A549 (cell line): ENCODE data around the gene TUT7.

Experiments used
- EHMT2 ChIP-seq: fragments of 200-600 bp; sonication (generic); IDR thresholded peaks from 2 replicates; pipeline ENCODE4 v1.6.1; 2016; ENCODE audit warnings: antibody characterized with exemption, low read depth, mild to moderate bottlenecking, moderate library complexity
- FOSL2 ChIP-seq, 2 experiments: fragments of 450-650 bp in 1 of 2; fragments of >200 bp in 1 of 2; sonication (Bioruptor Twin) in 1 of 2; formaldehyde crosslinking; IDR thresholded peaks; 2 replicates each; pipeline versions ENCODE4 v1.5.0 to v1.6.1; 2016 to 2020; ENCODE audit warnings: mild to moderate bottlenecking in 1 of 2, moderate library complexity in 1 of 2
- JUN ChIP-seq, 2 experiments: fragments of >200 bp; sonication (Bioruptor Twin); formaldehyde crosslinking; IDR thresholded peaks; 2 replicates in 1 of 2; 3 replicates in 1 of 2; pipeline ENCODE4 v1.6.1; 2016 to 2017
- MAFK ChIP-seq: fragments of 450-650 bp; IDR thresholded peaks from 2 replicates; pipeline ENCODE4 v1.6.1; 2014; ENCODE audit not compliant: partially characterized antibody
- POLR2A ChIP-seq: IDR thresholded peaks from 2 replicates; pipeline ENCODE4 v1.6.1; 2012; ENCODE audit warnings: mild to moderate bottlenecking, low read length
- RAD21 ChIP-seq, 2 experiments: fragments of >200 bp in 1 of 2; sonication (Bioruptor Twin) in 1 of 2; formaldehyde crosslinking in 1 of 2; IDR thresholded peaks in 1 of 2; conservative IDR thresholded peaks in 1 of 2; 2 replicates in 1 of 2; 3 replicates in 1 of 2; pipeline ENCODE4 v1.6.1; 2012 to 2018; ENCODE audit warnings: inconsistent platforms in 1 of 2
- TF ChIP-seq, protein P1 (sequence below): fragments of 450-650 bp; IDR thresholded peaks from 2 replicates; pipeline ENCODE4 v1.6.1; 2014; ENCODE audit warnings: antibody characterized with exemption
- TF ChIP-seq, protein P2 (sequence below): fragments of >200 bp; sonication (Bioruptor Twin); formaldehyde crosslinking; IDR thresholded peaks from 3 replicates; pipeline ENCODE4 v1.5.1; 2016

DNA sequence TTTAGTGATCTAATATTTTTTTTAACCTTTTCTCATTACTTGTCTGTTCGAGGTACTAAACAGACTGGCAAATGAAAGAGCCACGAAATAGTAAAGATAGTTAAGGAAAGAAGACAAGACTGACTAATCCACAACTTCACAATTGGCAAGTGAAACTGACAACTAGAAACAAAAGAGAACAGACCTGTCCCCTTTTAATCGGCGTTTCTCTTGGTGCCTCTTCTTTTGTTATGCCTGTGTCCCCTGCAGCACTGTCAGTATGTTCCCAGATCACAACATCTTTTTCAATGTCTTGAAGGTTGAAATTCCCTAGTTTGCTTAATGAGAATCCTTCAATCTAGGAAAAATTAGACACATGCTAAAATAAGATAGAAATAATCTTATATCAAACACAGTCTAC is 26.1 kb downstream of the TUT7 start:
- TF ChIP-seq, protein P1, sequence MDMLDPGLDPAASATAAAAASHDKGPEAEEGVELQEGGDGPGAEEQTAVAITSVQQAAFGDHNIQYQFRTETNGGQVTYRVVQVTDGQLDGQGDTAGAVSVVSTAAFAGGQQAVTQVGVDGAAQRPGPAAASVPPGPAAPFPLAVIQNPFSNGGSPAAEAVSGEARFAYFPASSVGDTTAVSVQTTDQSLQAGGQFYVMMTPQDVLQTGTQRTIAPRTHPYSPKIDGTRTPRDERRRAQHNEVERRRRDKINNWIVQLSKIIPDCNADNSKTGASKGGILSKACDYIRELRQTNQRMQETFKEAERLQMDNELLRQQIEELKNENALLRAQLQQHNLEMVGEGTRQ, result no peak
- TF ChIP-seq MAFK, result no peak
- no peak for TF ChIP-seq POLR2A
- TF ChIP-seq, protein P2, sequence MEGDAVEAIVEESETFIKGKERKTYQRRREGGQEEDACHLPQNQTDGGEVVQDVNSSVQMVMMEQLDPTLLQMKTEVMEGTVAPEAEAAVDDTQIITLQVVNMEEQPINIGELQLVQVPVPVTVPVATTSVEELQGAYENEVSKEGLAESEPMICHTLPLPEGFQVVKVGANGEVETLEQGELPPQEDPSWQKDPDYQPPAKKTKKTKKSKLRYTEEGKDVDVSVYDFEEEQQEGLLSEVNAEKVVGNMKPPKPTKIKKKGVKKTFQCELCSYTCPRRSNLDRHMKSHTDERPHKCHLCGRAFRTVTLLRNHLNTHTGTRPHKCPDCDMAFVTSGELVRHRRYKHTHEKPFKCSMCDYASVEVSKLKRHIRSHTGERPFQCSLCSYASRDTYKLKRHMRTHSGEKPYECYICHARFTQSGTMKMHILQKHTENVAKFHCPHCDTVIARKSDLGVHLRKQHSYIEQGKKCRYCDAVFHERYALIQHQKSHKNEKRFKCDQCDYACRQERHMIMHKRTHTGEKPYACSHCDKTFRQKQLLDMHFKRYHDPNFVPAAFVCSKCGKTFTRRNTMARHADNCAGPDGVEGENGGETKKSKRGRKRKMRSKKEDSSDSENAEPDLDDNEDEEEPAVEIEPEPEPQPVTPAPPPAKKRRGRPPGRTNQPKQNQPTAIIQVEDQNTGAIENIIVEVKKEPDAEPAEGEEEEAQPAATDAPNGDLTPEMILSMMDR, result no peak
- no peak for TF ChIP-seq JUN (IDR thresholded peaks at IDR 0.05)
- no peak for TF ChIP-seq FOSL2 (IDR thresholded peaks at IDR 0.05)
- TF ChIP-seq FOSL2 (CRISPR knock-in tag; IDR thresholded peaks at IDR 0.05), result no peak
- no peak for TF ChIP-seq EHMT2
- no peak for TF ChIP-seq RAD21 (conservative IDR thresholded peaks at IDR 0.05 in 1 of 2, IDR thresholded peaks at IDR 0.05 in 1 of 2)
